Central memory CD8-positive, alpha-beta T cell (primary cell): ENCODE data around the gene RAD54L.
"Not testable (repeated sequence)": the region's sequence is repeated elsewhere in the genome, so short reads cannot be mapped to it uniquely, and the experiment has no call there.

Source experiments
- ATAC-seq: fragments of 150-1000 bp; cut with Tn5 transposase; replicated peaks from 2 replicates; pipeline ENCODE4 v1.10.0; 2022; ENCODE audit warnings: mild to moderate bottlenecking, moderate FRiP score, moderate number of reproducible peaks; ENCODE audit not compliant: poor library complexity, severe bottlenecking; ENCODE audit errors: extremely low read depth
- DNase-seq, 2 donors: peaks; one replicate each; pipeline ENCODE4 v3.0.0; 2021; ENCODE audit warnings: low spot score in 2 of 2
- H3K27ac Mint-ChIP-seq: one replicate; pipeline ENCODE4 v1.8.0; 2022; ENCODE audit warnings: low read depth, mild to moderate bottlenecking, moderate library complexity, mixed read lengths
- H3K27me3 Mint-ChIP-seq: one replicate; pipeline ENCODE4 v1.8.0; 2022; ENCODE audit warnings: mixed read lengths
- H3K36me3 Mint-ChIP-seq: one replicate; pipeline ENCODE4 v1.8.0; 2022; ENCODE audit warnings: mild to moderate bottlenecking, moderate library complexity, mixed read lengths; ENCODE audit not compliant: insufficient read depth
- H3K4me1 Mint-ChIP-seq: one replicate; pipeline ENCODE4 v1.8.0; 2022; ENCODE audit warnings: mixed read lengths
- H3K4me3 Mint-ChIP-seq: one replicate; pipeline ENCODE4 v1.8.0; 2022; ENCODE audit warnings: mild to moderate bottlenecking, moderate library complexity, mixed read lengths
- H3K9me3 Mint-ChIP-seq: one replicate; pipeline ENCODE4 v1.8.0; 2022; ENCODE audit warnings: mixed read lengths

The RAD54L gene

DNA sequence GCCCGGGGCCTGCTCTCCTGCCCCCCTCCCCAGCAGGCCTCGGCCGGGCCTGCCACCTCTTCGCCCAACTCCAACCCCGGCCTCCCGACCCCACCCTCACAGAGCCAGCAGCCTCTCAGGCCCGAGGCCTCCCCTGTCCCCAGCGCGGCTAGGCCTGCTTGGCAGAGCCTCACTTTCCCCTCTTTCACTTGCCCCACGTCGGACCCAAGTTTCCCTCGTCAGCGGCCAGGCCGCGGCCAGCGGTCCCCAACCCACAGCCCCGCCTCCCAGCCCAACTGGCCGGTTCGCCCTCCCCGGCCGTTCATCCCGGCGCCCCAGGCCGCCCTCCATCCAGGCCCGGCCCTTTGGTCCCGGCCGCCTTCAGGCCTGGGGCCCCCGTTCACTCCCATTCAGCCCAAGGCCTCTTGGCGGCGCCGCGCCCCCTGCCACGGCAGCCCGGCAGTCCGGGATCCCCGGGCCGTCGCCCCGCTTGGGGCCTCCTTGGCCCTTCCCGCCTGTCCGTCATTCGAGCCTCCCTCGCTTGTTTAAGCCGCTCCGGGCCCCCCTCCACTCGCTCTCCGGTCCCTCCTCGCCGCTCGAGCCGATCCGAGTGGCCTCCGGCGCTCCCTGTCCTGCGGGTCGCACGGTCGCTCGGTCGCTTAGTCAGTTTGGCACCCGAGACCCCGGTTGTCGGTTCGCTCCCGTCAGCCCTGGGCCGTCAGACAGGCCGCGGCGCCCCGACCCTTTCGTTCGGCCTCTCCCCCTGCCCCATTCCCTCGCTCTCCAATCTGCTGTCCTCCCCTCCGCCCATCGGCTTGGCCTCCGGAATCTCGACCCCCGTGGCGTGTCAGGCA lies 54.5 kb downstream of the RAD54L start:
- Mint-ChIP-seq H3K4me1 (peaks cover 37% of the 10 kb centered on the region), H3K27me3 (no peaks in the 10 kb centered on the region), H3K27ac (peak overlapping the region; percentile 98), H3K9me3 (no peaks in the 10 kb centered on the region), H3K4me3 (peak overlapping the region; percentile 99), H3K36me3 (peaks cover 18% of the 10 kb centered on the region)
- DNase-seq (peak; percentile 25 to 39), ATAC-seq (peak; percentile 11)

DNA sequence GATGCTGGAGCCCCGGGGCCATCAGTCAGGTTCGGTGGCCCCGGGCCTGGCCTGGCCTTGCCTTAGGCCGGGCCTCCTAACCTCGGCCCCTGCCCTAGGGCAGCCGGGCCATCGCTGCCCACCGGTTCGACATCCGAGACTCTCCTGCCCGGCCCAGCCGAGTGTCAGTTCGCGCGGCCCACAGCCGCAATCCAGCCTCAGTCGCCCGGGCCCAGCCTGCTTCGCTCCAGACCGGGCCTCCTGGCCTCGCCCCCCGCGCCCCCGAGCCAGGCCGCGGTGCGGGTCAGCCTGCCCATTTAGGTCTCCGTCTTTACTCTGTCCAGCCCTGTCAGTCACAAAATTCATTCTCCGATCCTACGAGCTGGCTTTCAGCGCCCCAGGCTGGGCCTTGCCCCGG lies 55.1 kb downstream of the RAD54L start:
- H3K4me1 Mint-ChIP-seq = peaks cover 42% of the 10 kb centered on the region
- peak overlapping the region; percentile 99 for H3K4me3 Mint-ChIP-seq
- peaks cover 18% of the 10 kb centered on the region for H3K36me3 Mint-ChIP-seq
- ATAC-seq = peak; percentile 14
- no peaks in the 10 kb centered on the region for H3K9me3 Mint-ChIP-seq
- peak; percentile 29 to 37 for DNase-seq
- H3K27ac Mint-ChIP-seq = peak overlapping the region; percentile 98
- H3K27me3 Mint-ChIP-seq = no peaks in the 10 kb centered on the region

DNA sequence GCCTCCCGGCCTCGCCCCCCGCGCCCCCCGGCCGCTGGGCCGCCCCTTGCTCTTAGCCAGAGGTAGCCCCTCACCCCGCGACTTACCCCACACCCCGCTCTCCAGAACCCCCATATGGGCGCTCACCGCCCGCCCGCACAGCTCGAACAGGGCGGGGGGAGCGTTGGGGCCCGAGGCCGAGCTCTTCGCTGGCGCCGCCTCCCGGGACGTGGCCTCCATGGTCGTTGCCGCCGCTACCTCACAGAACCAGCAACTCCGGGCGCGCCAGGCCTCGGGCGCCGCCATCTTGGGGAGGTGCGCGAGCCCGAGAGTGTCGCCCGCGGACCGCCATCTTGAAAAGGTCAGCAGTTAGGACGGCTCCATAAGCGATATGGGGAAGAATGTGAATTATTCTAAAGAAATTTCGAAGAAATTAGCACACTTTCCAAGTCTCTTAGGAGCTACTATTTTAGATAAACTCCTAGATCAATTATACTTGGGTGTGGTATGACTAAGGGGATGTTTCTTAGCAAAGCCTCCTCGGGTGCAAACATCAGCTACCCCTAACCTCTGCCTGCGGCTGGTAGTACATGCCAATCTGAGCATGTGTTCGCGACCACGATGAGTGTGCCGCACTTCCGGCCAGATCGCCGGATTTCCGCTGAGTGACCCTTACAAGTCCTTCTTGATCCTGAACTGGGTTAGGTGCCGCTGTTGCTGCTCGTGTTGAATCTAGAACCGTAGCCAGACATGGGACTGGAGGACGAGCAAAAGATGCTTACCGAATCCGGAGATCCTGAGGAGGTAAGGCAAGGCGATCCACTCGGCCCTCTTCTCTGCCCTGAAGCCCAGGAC lies 55.7 kb downstream of the RAD54L start, which contains the start of the genes LRRC41 and UQCRH:
LRRC41 (minus strand) TSS at position 579 of the 834 bp plus-strand sequence; CDS start at position 285, 294 bp downstream.
UQCRH (plus strand) TSS at position 661 of the 834 bp plus-strand sequence; CDS start at position 730, 69 bp downstream.
- Mint-ChIP-seq H3K36me3 (peaks cover 20% of the 10 kb centered on the region), H3K27ac (peak within 1 kb of the TSS; percentile 98), H3K9me3 (no peaks in the 10 kb centered on the region), H3K4me3 (peak within 1 kb of the TSS; percentile 99), H3K27me3 (no peaks in the 10 kb centered on the region), H3K4me1 (peaks cover 48% of the 10 kb centered on the region)
- DNase-seq (peak; percentile 92 to 94), ATAC-seq (peak; percentile 89)

DNA sequence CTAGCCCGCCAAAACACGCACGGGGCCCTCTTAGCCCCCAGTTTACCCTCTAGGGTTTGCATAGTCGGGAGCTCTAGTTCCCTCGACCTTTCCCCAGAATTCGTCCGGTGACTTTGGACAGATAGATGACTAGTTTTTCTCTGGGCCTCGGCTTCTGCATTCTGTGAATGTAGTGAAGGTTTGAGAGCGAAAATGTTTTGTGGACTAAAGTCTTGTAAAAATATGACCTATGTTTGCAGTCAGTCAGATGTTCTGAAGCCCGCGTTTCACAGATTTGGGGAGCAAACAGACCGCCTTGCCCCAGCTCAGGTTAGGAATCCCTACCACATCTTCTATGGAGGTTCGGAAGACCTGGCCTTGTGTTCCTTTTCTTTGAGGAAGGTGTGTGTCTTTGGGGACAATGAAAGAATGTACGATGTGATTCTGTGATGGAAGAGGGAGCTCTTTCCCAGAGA lies 56.3 kb downstream of the RAD54L start:
- Mint-ChIP-seq H3K4me1 (peaks cover 54% of the 10 kb centered on the region), H3K9me3 (no peaks in the 10 kb centered on the region), H3K36me3 (peaks cover 26% of the 10 kb centered on the region), H3K4me3 (peak overlapping the region; percentile 99), H3K27ac (peak overlapping the region; percentile 98), H3K27me3 (no peaks in the 10 kb centered on the region)
- no peak for ATAC-seq
- DNase-seq = no peak

DNA sequence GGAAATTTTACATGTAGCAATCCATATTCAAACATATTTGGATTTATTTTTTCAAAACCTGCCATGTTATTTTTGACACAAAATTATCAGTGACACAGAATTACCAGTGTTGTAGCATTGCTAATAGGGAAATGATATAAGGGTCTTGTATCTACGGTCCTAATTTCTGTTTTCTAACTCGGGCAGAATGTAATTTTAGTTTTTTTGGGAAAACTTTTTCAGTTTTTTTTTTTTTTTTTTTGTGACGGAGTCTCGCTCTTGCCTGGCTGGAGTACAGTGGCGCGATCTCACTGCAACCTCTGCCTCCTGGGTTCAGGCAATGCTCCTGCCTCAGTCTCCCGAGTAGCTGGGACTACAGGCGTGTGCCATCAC lies 58.6 kb downstream of the RAD54L start:
- ATAC-seq (no peak), DNase-seq (no peak)
- Mint-ChIP-seq H3K4me3 (peak overlapping the region; percentile 99), H3K27me3 (no peaks in the 10 kb centered on the region), H3K9me3 (no peaks in the 10 kb centered on the region), H3K27ac (no peak overlapping the region), H3K4me1 (peaks cover 46% of the 10 kb centered on the region), H3K36me3 (peaks cover 40% of the 10 kb centered on the region)

DNA sequence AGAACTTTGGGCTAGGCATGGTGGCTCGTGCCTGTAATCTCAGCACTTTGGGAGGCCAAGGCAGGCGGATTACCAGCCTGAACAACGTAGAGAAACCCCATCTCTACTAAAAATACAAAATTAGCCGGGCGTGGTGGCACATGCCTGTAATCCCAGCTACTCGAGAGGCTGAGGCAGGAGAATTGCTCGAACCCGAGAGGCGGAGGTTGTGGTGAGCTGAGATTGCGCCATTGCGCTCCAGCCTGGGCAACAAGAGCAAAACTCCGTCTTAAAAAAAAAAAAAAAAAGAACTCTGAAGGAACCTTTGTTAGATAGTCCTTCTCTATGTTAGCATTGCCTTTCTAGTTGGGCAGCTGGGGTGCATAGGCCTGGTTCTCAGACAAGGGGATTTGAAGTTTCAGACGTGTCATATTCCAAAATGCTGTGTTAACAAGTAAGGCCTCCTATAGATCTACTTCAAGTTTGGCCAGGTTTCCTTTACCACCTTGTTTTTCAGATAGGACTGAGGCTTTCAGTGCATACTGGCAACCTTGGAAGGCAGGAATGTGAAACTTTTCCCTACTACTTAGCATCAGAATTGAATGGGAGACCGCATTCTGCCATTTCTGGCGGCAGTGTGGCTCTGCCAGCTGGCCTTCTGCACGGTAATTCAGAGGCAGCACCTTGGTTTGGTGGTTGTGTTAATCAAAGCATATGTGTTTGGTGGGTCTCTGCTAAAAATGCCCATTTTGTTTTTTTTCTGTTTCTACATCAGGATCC lies 62.0 kb downstream of the RAD54L start:
- no peaks in the 10 kb centered on the region for H3K27me3 Mint-ChIP-seq
- H3K9me3 Mint-ChIP-seq = no peaks in the 10 kb centered on the region
- peaks cover 60% of the 10 kb centered on the region for H3K36me3 Mint-ChIP-seq
- H3K4me1 Mint-ChIP-seq = peaks cover 26% of the 10 kb centered on the region
- DNase-seq (no peak), ATAC-seq (no peak)
- no peak overlapping the region for H3K4me3 Mint-ChIP-seq
- no peak overlapping the region for H3K27ac Mint-ChIP-seq

DNA sequence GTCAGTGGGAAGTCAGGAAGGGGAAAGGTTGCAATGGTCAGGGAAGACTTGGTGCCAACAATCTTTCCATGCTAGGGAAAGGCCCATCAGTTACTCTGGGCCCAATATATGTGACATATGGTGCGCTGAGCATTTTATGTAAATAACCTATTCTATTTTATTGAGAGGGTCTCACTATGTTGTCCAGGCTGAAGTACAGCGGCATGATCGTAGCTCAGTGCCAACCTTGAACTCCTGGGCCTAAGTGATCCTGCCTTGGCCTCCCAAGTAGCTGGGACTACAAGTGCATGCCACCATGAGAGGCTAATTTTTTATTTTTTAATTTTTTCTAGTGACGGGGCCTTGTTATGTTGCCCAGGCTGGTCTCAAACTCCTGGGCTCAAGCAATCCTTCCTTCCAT lies 62.8 kb downstream of the RAD54L start:
- Mint-ChIP-seq H3K9me3 (no peaks in the 10 kb centered on the region), H3K36me3 (peaks cover 64% of the 10 kb centered on the region), H3K4me1 (peaks cover 22% of the 10 kb centered on the region), H3K27ac (no peak overlapping the region), H3K4me3 (no peak overlapping the region), H3K27me3 (no peaks in the 10 kb centered on the region)
- ATAC-seq (no peak), DNase-seq (no peak)

DNA sequence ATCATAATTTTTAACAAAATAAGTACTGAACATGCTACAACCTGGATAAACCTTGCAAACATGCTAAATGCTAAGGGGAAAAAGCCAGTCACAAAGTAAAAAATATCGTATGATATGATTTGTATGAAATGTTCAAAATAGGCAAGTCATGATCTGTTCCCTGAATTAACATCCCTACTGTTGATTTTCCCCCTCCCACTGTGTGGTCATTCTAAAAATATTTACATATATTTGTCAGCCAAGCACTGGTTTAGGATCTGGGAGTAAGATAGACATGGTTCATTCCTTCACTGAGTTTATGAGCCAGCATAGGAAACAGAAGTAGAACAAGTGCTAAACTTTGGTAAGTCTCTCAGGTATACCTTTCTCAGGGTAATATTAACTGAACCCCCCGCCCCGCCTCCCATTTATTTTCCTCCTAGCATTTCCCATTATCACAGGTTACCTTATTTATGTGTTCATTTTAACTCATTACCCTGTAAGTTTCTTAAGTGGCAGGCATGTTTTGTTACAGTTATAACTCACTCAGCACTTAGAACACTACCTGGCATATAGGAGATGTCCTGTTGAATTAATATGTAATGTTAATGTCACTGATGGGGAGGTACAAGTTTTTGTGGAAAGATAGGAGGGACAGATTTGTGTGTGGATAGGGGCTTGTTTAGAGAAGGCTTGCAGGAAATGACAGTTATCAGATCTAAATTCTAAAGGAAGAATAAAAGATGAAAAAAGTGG lies 68.3 kb downstream of the RAD54L start:
- DNase-seq (no peak), ATAC-seq (no peak)
- no peak overlapping the region for H3K27ac Mint-ChIP-seq
- H3K4me3 Mint-ChIP-seq = no peak overlapping the region
- H3K4me1 Mint-ChIP-seq = no peaks in the 10 kb centered on the region
- H3K27me3 Mint-ChIP-seq = no peaks in the 10 kb centered on the region
- H3K36me3 Mint-ChIP-seq = peaks cover 53% of the 10 kb centered on the region
- no peaks in the 10 kb centered on the region for H3K9me3 Mint-ChIP-seq

DNA sequence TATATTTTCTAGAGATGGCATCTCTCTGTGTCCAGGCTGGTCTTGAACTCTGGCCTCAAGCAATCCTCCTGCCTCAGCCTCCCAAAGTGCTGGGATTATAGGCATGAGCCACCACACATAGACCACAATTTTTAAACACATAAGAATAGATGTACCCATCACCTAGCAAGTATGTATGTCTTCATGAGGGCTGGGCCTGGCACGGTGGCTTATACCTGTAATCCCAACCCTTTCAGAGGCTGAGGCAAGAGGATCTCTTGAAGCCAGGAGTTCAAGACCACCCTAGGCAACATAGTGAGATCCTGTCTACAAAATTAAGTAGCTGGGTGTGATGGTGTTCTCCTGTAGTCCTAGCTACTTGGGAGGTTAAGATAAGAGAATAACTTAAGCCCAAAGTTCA lies 69.8 kb downstream of the RAD54L start:
- no peaks in the 10 kb centered on the region for H3K27me3 Mint-ChIP-seq
- no peak for DNase-seq
- H3K4me3 Mint-ChIP-seq = no peak overlapping the region
- no peaks in the 10 kb centered on the region for H3K4me1 Mint-ChIP-seq
- H3K9me3 Mint-ChIP-seq = no peaks in the 10 kb centered on the region
- no peak for ATAC-seq
- peaks cover 38% of the 10 kb centered on the region for H3K36me3 Mint-ChIP-seq
- no peak overlapping the region for H3K27ac Mint-ChIP-seq

DNA sequence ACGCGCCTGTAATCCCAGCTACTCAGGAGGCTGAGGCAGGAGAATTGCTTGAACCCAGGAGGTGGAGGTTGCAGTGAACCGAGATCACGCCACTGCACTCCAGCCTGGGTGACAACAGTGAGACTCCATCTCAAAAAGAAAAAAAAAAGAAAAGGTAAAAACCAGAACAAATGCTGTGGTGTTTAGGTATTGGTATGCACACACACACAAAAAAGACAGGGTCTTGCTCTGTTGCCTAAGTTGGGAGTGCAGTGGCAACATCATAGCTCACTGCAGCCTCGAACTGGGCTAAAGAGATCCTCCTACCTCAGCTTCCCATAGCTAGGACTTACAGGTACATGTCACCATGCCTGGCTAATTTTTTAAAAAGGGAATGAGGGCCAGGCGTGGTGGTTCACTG lies 71.7 kb downstream of the RAD54L start:
- ATAC-seq, H3K9me3 Mint-ChIP-seq, H3K4me3 Mint-ChIP-seq, H3K27ac Mint-ChIP-seq, H3K27me3 Mint-ChIP-seq, DNase-seq, H3K4me1 Mint-ChIP-seq: not testable (repeated sequence)
- peaks cover 21% of the 10 kb centered on the region for H3K36me3 Mint-ChIP-seq

DNA sequence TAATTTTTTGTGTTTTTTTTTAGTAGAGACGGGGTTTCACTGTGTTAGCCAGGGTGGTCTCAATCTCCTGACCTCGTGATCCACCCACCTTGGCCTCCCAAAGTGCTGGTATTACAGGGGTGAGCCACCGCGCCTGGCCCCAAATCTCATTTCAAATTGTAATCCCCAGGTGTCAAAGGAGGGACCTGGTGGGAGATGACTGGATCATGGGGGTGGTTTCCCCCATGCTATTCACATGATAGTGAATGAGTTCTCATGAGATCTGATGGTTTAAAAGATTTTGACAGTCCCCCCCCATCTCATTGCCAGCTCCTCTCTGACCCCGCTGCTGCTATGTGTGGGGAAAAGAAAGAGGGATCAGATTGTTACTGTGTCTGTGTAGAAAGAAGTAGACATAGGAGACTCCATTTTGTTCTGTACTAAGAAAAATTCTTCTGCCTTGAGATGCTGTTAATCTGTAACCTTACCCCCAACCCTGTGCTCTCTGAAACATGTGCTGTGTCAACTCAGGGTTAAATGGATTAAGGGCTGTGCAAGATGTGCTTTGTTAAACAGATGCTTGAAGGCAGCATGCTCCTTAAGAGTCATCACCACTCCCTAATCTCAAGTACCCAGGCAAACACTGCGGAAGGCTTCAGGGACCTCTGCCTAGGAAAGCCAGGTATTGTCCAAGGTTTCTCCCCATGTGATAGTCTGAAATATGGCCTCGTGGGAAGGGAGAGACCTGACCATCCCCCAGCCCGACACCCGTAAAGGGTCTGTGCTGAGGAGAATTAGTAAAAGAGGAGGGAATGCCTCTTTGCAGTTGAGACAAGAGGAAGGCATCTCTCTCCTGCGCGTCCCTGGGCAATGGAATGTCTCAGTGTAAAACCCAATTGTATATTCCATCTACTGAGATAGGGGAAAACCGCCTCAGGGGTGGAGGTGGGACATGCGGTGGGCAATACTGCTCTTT lies 72.7 kb downstream of the RAD54L start:
- H3K27ac Mint-ChIP-seq, ATAC-seq, H3K27me3 Mint-ChIP-seq, DNase-seq, H3K9me3 Mint-ChIP-seq, H3K4me1 Mint-ChIP-seq, H3K4me3 Mint-ChIP-seq: not testable (repeated sequence)
- H3K36me3 Mint-ChIP-seq = peaks cover 11% of the 10 kb centered on the region
